GM10266 (cell line): ENCODE data around the gene DHTKD1.

ENCODE experiments used
- DNase-seq: peaks from one replicate; pipeline ENCODE4 v3.0.0; 2012; ENCODE audit errors: extremely low spot score
- CTCF ChIP-seq: IDR thresholded peaks from 2 replicates; pipeline ENCODE4 v1.5.1; 2012; ENCODE audit warnings: mild to moderate bottlenecking, low read depth; ENCODE audit not compliant: control insufficient read depth, insufficient read depth; ENCODE audit errors: missing control alignments

The DHTKD1 gene

GRCh38 chr10:12031404-12031803, 37.4 kb upstream of the DHTKD1 start:
- no peak for DNase-seq
- TF ChIP-seq CTCF, result no peak

GRCh38 chr10:12036073-12036655, 32.6 kb upstream of the DHTKD1 start:
- no peak for TF ChIP-seq CTCF
- DNase-seq, result no peak

GRCh38 chr10:12041766-12042408, 26.9 kb upstream of the DHTKD1 start:
- peak; percentile 32 for DNase-seq
- TF ChIP-seq CTCF, result no peak

GRCh38 chr10:12042409-12042796, 26.4 kb upstream of the DHTKD1 start:
- no peak for TF ChIP-seq CTCF
- DNase-seq, result peak; percentile 36

GRCh38 chr10:12042797-12043651, 25.7 kb upstream of the DHTKD1 start, which contains the start of gene UPF2:
TSS of gene UPF2 (minus strand) at chr10:12042809. CDS start at chr10:12035423, 7,386 bp downstream.
- peak; percentile 96 for DNase-seq

GRCh38 chr10:12045596-12045995, 23.2 kb upstream of the DHTKD1 start:
- TF ChIP-seq CTCF, result no peak
- no peak for DNase-seq

More at GRCh38 chr10:12042797-12043651, 25.7 kb upstream of the DHTKD1 start, which contains the start of gene UPF2:
- no peak for TF ChIP-seq CTCF
